ENCODE results near the gene RFFL.

Gene RFFL

GRCh38 chr17:35023538-35023937, 40.0 kb downstream of the RFFL start:
- H3K27ac ChIP-seq = no peak overlapping the region
- TF ChIP-seq, protein P1, sequence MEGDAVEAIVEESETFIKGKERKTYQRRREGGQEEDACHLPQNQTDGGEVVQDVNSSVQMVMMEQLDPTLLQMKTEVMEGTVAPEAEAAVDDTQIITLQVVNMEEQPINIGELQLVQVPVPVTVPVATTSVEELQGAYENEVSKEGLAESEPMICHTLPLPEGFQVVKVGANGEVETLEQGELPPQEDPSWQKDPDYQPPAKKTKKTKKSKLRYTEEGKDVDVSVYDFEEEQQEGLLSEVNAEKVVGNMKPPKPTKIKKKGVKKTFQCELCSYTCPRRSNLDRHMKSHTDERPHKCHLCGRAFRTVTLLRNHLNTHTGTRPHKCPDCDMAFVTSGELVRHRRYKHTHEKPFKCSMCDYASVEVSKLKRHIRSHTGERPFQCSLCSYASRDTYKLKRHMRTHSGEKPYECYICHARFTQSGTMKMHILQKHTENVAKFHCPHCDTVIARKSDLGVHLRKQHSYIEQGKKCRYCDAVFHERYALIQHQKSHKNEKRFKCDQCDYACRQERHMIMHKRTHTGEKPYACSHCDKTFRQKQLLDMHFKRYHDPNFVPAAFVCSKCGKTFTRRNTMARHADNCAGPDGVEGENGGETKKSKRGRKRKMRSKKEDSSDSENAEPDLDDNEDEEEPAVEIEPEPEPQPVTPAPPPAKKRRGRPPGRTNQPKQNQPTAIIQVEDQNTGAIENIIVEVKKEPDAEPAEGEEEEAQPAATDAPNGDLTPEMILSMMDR (conservative IDR thresholded peaks at IDR 0.05; ENCODE audit: low read depth, low read length) = no peak
- H3K27me3 ChIP-seq (ENCODE audit: insufficient read depth, low read depth) = no peaks in the 10 kb centered on the region
- H4K20me1 ChIP-seq (ENCODE audit: insufficient read depth) = no peaks in the 10 kb centered on the region
- H3K79me2 ChIP-seq (ENCODE audit: insufficient read depth, low read depth) = no peaks in the 10 kb centered on the region
- no peaks in the 10 kb centered on the region for H3K4me1 ChIP-seq (ENCODE audit: low read depth, poor library complexity, severe bottlenecking)
- H3K9ac ChIP-seq = no peak overlapping the region
- H3K4me2 ChIP-seq = no peak overlapping the region
- no peak overlapping the region for H2AFZ ChIP-seq (ENCODE audit: low read depth)
- no peaks in the 10 kb centered on the region for H3K36me3 ChIP-seq (ENCODE audit: insufficient read depth)
- H3K4me3 ChIP-seq (IDR thresholded peaks at IDR 0.05; ENCODE audit: insufficient read depth, low read depth, low read length) = no peak overlapping the region

DNA sequence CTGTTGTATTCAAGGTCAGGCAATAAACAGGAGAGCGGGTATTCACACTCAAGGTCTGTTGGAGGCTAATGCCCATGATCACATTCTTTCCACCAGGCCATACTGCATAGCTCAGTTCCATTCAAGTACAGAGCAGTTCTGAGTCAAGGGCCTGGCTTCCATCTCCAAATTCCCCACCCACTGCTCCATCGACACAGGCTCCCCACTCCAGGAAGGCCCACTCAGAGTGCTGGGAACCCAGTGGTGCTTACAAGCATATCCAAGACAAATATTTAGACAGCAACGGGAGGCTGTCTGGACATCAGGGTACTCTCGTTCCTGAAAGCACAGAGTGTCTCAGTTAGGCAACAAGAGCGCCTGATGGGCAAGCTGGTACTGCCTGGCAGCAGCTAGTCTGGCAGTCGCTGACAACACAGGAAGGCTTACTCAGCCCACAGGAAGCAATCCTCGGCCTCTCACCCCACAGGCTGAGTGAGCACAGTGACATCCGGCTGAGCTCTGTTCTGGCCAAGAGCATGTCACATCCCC, 40.9 kb downstream of the RFFL start:
- Histone ChIP-seq H3K4me1 (ENCODE audit: low read depth, poor library complexity, severe bottlenecking) (no peaks in the 10 kb centered on the region), H3K4me2 (no peak overlapping the region)

DNA sequence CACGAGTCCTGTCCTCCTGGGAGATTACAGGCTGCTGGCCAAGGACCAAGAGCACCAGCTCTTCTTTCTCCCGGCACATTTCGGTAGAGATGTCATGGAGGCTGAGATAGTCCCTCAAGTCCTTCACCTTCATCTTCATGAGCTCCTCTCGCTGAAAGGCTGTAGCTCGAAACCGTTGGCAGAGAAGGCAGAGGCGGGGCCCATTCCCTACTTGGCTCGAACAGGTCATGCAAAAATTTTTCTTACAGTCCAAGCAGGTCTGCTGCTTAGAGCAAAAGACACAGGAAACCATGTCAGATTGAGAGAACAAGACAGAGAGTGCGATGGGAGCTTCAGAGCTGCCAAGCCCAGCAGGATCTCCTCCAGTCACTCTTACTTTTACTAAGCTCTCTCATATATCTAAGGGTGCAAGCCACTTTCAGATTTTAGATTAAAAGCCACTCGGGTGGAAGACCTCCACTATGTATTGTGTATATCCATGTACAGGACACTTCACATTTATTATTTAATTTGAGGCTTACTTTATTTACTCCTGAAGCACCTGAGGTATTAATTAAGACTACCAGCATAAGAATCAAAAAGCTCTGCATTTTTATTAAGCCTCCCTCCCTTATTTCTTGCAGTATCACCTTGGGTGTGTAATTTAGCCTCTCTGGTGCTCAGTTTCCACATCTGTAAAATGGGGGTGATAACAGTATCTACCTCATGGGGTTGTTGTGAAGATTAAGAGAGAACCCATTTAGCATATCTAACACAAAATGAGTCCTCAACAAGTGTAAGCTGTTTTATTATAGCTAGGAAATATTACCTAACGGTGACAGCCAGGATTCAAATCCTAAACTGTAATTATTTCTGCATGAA, 41.8 kb downstream of the RFFL start:
- H3K27me3 ChIP-seq (ENCODE audit: insufficient read depth, low read depth) = no peaks in the 10 kb centered on the region
- no peak overlapping the region for H3K4me3 ChIP-seq (IDR thresholded peaks at IDR 0.05; ENCODE audit: insufficient read depth, low read depth, low read length)
- H3K4me1 ChIP-seq (ENCODE audit: low read depth, poor library complexity, severe bottlenecking) = no peaks in the 10 kb centered on the region
- TF ChIP-seq, protein P1 (conservative IDR thresholded peaks at IDR 0.05; ENCODE audit: low read depth, low read length) = no peak
- no peaks in the 10 kb centered on the region for H3K79me2 ChIP-seq (ENCODE audit: insufficient read depth, low read depth)
- H3K9ac ChIP-seq = no peak overlapping the region
- no peaks in the 10 kb centered on the region for H3K36me3 ChIP-seq (ENCODE audit: insufficient read depth)
- H3K4me2 ChIP-seq = no peak overlapping the region
- no peak overlapping the region for H3K27ac ChIP-seq
- H4K20me1 ChIP-seq (ENCODE audit: insufficient read depth) = no peaks in the 10 kb centered on the region
- no peak overlapping the region for H2AFZ ChIP-seq (ENCODE audit: low read depth)

More for the DNA sequence above, 40.9 kb downstream of the RFFL start:
- no peak overlapping the region for H2AFZ ChIP-seq (ENCODE audit: low read depth)
- no peak overlapping the region for H3K27ac ChIP-seq
- H3K9ac ChIP-seq = no peak overlapping the region
- TF ChIP-seq, protein P1 (conservative IDR thresholded peaks at IDR 0.05; ENCODE audit: low read depth, low read length) = no peak
- no peaks in the 10 kb centered on the region for H4K20me1 ChIP-seq (ENCODE audit: insufficient read depth)
- H3K79me2 ChIP-seq (ENCODE audit: insufficient read depth, low read depth) = no peaks in the 10 kb centered on the region
- no peaks in the 10 kb centered on the region for H3K27me3 ChIP-seq (ENCODE audit: insufficient read depth, low read depth)
- H3K4me3 ChIP-seq (IDR thresholded peaks at IDR 0.05; ENCODE audit: insufficient read depth, low read depth, low read length) = no peak overlapping the region
- H3K36me3 ChIP-seq (ENCODE audit: insufficient read depth) = no peaks in the 10 kb centered on the region

DNA sequence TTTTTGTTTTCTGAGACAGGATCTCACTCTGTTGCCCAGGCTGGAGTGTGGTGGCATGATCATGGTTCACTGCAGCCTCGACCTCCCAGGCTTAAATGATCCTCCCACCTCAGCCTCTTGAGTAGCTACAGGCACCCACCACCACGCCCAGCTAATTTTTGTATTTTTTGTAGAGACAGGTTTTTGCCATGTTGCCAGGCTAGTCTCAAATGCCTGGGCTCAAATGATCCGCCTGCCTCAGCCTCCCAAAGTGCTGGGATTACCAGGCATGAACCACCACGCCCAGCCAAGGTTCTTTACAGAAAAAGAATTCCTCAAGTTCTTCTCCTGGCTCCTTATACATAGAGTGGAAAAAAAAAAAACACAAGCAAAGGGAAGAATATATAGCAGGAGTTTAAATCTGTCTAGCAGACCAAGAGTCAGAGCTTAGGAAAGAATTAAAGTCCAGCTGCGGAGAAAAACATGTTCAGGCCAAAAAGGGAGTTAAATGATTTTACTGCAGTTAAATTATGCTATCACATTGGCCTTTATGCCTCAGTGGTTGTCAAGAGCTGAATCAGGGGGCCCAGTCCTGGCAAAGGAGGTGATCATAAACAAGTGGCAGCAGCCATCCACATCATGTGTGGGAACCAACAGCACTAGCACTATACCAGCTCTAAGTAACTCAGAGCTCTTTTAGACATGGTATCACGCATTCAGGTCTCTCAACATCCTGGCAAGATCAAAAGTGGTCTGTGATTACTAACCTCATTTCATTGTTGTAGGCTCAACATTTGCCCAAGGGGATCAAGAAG, 43.9 kb downstream of the RFFL start:
- H3K9ac ChIP-seq = no peak overlapping the region
- no peaks in the 10 kb centered on the region for H4K20me1 ChIP-seq (ENCODE audit: insufficient read depth)
- no peaks in the 10 kb centered on the region for H3K4me1 ChIP-seq (ENCODE audit: low read depth, poor library complexity, severe bottlenecking)
- no peak overlapping the region for H3K4me2 ChIP-seq
- TF ChIP-seq, protein P1 (conservative IDR thresholded peaks at IDR 0.05; ENCODE audit: low read depth, low read length) = no peak
- H3K4me3 ChIP-seq (IDR thresholded peaks at IDR 0.05; ENCODE audit: insufficient read depth, low read depth, low read length) = no peak overlapping the region
- no peak overlapping the region for H2AFZ ChIP-seq (ENCODE audit: low read depth)
- H3K27ac ChIP-seq = no peak overlapping the region
- no peaks in the 10 kb centered on the region for H3K27me3 ChIP-seq (ENCODE audit: insufficient read depth, low read depth)
- no peaks in the 10 kb centered on the region for H3K36me3 ChIP-seq (ENCODE audit: insufficient read depth)
- H3K79me2 ChIP-seq (ENCODE audit: insufficient read depth, low read depth) = no peaks in the 10 kb centered on the region
